Omental fat pad (tissue), 4 donors: ENCODE data around the gene ZNF436. TPM values are rescaled to one million over a fixed set of nuclear protein-coding genes. Genes with fewer than 3 reads are reported as not detected.

ENCODE experiments used
- ATAC-seq: fragments of 150-250 bp; one replicate; pipeline ENCODE4 v1.9.1; 2016; ENCODE audit warnings: mild to moderate bottlenecking, moderate library complexity; ENCODE audit not compliant: low FRiP score
- DNase-seq: peaks from one replicate; pipeline ENCODE4 v3.0.0-alpha.2; 2019; ENCODE audit warnings: low spot score
- CTCF ChIP-seq, 3 donors: fragments of 450-650 bp; IDR thresholded peaks; one replicate each; pipeline ENCODE4 v1.5.1; 2016 to 2017; ENCODE audit warnings: antibody characterized with exemption in 3 of 3, mild to moderate bottlenecking in 3 of 3, moderate library complexity in 2 of 3
- total RNA-seq, 4 donors: library from RNA; depleted of rRNA; stranded (reverse); fragments of >200 nt; gene quantifications; one replicate each; pipeline ENCODE4 v1.1.0, GENCODE V29; 2016

ZNF436 gene
- total RNA-seq, 4 donors from 2014 or later: 16.7 to 24.0 (median 18.4) TPM

GRCh38 chr1:23366146-23366545 is 3.5 kb downstream of the ZNF436 start:
- no peak for TF ChIP-seq CTCF (IDR thresholded peaks at IDR 0.05)
- ATAC-seq (no peak), DNase-seq (no peak)

- TF ChIP-seq CTCF (IDR thresholded peaks at IDR 0.05): no peak
Observed at GRCh38 chr1:23362218-23362713, 7.4 kb downstream of the ZNF436 start.

DNA sequence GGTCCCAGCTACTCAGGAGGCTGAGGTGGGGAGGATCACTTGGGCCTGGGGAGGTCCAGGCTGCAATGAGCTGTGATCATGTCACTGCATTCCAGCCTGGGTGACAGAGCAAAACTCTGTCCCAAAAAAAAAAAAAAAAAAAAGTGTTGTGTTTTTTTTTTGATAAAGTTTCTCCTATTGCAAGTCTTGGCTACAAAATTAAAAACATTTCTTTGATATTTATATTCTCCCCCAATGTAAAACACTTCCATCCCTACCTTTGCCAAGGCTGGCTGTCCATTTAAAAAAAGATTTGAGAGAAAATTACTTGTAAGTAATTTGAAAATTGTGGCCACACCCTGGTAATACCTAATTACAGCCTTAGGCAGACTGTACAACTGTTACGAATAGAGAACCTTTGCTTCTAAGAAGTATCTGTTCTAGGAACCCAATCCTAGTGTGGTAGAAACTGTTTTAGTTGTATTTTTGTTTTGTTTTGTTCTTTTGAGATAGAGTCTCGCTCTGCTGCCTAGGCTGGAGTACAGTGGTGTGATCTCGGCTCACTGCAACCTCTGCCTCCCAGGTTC is 11.2 kb downstream of the ZNF436 start:
- ATAC-seq: no peak
- no peak for DNase-seq
- TF ChIP-seq CTCF (IDR thresholded peaks at IDR 0.05): no peak

More at GRCh38 chr1:23362218-23362713, 7.4 kb downstream of the ZNF436 start:
- ATAC-seq (no peak), DNase-seq (no peak)

DNA sequence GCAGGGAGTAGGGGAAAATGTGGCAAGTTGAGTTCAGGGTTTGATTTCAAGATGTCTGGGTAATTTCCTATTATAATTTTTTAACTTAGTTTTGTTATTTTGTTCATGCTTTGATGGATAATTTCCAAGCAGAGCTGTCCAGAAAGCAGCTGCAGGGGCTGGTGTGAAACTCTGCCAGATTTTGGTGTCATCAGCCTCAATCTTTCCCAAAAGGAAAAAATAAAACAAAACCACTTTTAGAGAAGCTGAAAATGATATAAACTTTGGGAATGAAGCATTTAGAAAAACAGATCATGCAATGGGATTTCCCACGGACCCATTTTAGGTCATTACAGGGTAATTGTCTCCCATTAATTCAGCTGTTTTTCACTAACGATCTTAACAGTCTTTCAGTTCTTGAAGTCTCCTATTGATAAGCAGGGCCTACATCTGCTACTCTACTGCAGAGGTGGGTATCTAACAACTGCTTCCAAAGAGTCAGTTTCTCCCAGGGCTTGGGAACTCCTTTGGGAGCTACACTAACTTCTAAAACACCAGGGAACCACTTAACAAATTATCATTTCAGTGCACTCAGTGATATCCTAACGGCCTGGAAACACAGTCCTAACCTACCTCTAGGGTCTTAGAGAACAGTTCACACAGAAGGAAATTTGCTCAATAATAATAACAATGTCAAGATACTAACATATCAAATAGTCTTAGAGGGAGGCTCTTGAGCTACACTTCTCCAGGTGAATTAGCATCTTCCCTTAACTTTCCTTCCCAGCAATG is 12.3 kb downstream of the ZNF436 start:
- DNase-seq (no peak), ATAC-seq (no peak)
- TF ChIP-seq CTCF (IDR thresholded peaks at IDR 0.05): no peak

DNA sequence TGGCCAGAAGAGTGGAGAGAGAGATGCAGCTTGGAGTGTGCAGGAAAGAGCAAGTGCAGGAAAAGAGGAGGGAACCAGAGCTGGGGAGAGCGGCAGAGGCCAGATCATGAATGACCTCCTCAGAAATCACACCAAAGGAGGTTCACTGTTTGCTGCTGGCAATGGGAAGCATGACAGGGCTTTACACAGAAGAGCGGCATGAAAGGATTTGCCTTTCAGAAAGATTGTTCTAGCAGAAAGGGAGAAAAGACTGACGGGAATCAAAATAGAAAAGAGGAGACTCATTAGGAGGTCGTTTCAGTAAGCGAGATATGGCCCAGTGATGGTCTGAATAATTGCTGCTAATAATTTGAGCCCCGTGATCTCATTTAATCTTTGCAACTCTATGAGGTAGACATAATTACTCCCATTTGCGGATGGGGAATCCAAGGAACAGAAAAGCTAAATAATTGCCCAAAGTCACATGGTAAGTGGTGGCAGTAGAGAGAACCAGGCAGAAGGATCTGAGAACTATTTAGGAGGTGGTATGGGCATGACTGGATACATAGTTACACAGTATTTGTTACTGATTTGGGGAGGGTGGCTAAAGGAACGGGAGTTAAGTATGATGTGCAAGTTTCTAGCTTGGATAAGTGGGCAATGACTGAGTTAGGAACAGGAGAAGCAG is 13.0 kb downstream of the ZNF436 start:
- no peak for TF ChIP-seq CTCF (IDR thresholded peaks at IDR 0.05)
- no peak for ATAC-seq
- no peak for DNase-seq

GRCh38 chr1:23354245-23354644 is 15.4 kb downstream of the ZNF436 start:
- DNase-seq (no peak), ATAC-seq (no peak)
- TF ChIP-seq CTCF (IDR thresholded peaks at IDR 0.05): no peak
